ENCODE data around the gene VAPA. TPM values are rescaled to one million over a fixed set of nuclear protein-coding genes. Genes with fewer than 3 reads are reported as not detected.

Gene VAPA
- total and polyA plus RNA-seq, 2 donors (not counting 1 experiment from before 2014, with no cell fraction given): 47.7 to 109 TPM

GRCh38 chr18:9869715-9870430 lies 43.9 kb upstream of the VAPA start:
- no peak overlapping the region for H2AFZ ChIP-seq (ENCODE audit: insufficient read depth, low read depth, low read length, poor library complexity, severe bottlenecking)
- Mint-ChIP-seq H3K27ac (no peak overlapping the region), H3K4me3 (no peak overlapping the region), H3K9me3 (ENCODE audit: insufficient read depth) (peaks cover 6% of the 10 kb centered on the region), H3K4me1 (peaks cover 1% of the 10 kb centered on the region), H3K27me3 (peaks cover 18% of the 10 kb centered on the region)
- POLR2A ChIA-PET: no interaction called here
- TF ChIP-seq EZH2 (IDR thresholded peaks at IDR 0.05; ENCODE audit: borderline replicate concordance, insufficient read depth, low read depth, low read length, poor library complexity, severe bottlenecking) (no peak), CTCF (IDR thresholded peaks at IDR 0.05) (no peak)
- DNase-seq (no peak), ATAC-seq (ENCODE audit: low read depth) (no peak)
- H3K36me3 ChIP-seq (replicated peaks in 1 of 2; ENCODE audit: control extremely low read depth in 1 of 2, control insufficient read depth in 1 of 2, extremely low read depth in 1 of 2, insufficient read depth in 2 of 2, low read length in 1 of 2): no peaks in the 10 kb centered on the region
- no peak overlapping the region for H3K27ac ChIP-seq (ENCODE audit: low read length in 2 of 2)
- 33% methylated on average over 5 of the region's 9 CpGs for WGBS (ENCODE audit: insufficient coverage)
- H3K27me3 ChIP-seq (replicated peaks in 1 of 4; ENCODE audit: control extremely low read depth in 1 of 4, control insufficient read depth in 3 of 4, insufficient read depth in 4 of 4, low read length in 3 of 4): peaks cover 0 to 4% (median 0%) of the 10 kb centered on the region in 4 experiments
- H3K9ac ChIP-seq (ENCODE audit: low read length): no peak overlapping the region
- CTCF ChIA-PET: no interaction called here
- H3K4me2 ChIP-seq (replicated peaks; ENCODE audit: low read depth, low read length, poor library complexity, severe bottlenecking): no peak overlapping the region
- no peaks in the 10 kb centered on the region for H3K4me1 ChIP-seq (ENCODE audit: control insufficient read depth in 2 of 2, insufficient read depth in 2 of 2, low read length in 2 of 2)
- H3K4me3 ChIP-seq (ENCODE audit: control extremely low read depth in 1 of 5, extremely low read depth in 1 of 5, insufficient read depth in 1 of 5, low read depth in 2 of 5, low read length in 4 of 5): no peak overlapping the region
- intact Hi-C loops (cut with micrococcal nuclease): no loop called here
- peaks cover 1 to 17% (median 13%) of the 10 kb centered on the region in 3 donors for H3K9me3 ChIP-seq (ENCODE audit: control extremely low read depth in 1 of 3, control insufficient read depth in 2 of 3, insufficient read depth in 1 of 3, low read length in 2 of 3)
- H4K20me1 ChIP-seq (ENCODE audit: control insufficient read depth, insufficient read depth, low read length, poor library complexity, severe bottlenecking): no peaks in the 10 kb centered on the region
- H3K79me2 ChIP-seq (ENCODE audit: control insufficient read depth, insufficient read depth, low read length): no peaks in the 10 kb centered on the region

GRCh38 chr18:9870431-9871008 lies 43.3 kb upstream of the VAPA start:
- H3K27ac Mint-ChIP-seq: no peak overlapping the region
- no peaks in the 10 kb centered on the region for H3K4me1 ChIP-seq (ENCODE audit: control insufficient read depth in 2 of 2, insufficient read depth in 2 of 2, low read length in 2 of 2)
- DNase-seq (no peak), ATAC-seq (ENCODE audit: low read depth) (no peak)
- POLR2A ChIA-PET: no interaction called here
- no peak overlapping the region for H2AFZ ChIP-seq (ENCODE audit: insufficient read depth, low read depth, low read length, poor library complexity, severe bottlenecking)
- no peak overlapping the region for H3K4me2 ChIP-seq (replicated peaks; ENCODE audit: low read depth, low read length, poor library complexity, severe bottlenecking)
- peaks cover 0 to 11% (median 8%) of the 10 kb centered on the region in 3 donors for H3K9me3 ChIP-seq (ENCODE audit: control extremely low read depth in 1 of 3, control insufficient read depth in 2 of 3, insufficient read depth in 1 of 3, low read length in 2 of 3)
- peaks cover 0 to 4% (median 0%) of the 10 kb centered on the region in 4 experiments for H3K27me3 ChIP-seq (replicated peaks in 1 of 4; ENCODE audit: control extremely low read depth in 1 of 4, control insufficient read depth in 3 of 4, insufficient read depth in 4 of 4, low read length in 3 of 4)
- CTCF ChIA-PET: no interaction called here
- no peaks in the 10 kb centered on the region for H3K36me3 ChIP-seq (replicated peaks in 1 of 2; ENCODE audit: control extremely low read depth in 1 of 2, control insufficient read depth in 1 of 2, extremely low read depth in 1 of 2, insufficient read depth in 2 of 2, low read length in 1 of 2)
- 67% methylated on average over 4 of the region's 4 CpGs for WGBS (ENCODE audit: insufficient coverage)
- TF ChIP-seq EZH2 (IDR thresholded peaks at IDR 0.05; ENCODE audit: borderline replicate concordance, insufficient read depth, low read depth, low read length, poor library complexity, severe bottlenecking) (no peak), CTCF (IDR thresholded peaks at IDR 0.05) (no peak)
- peaks cover 5% of the 10 kb centered on the region for H3K9me3 Mint-ChIP-seq (ENCODE audit: insufficient read depth)
- no peaks in the 10 kb centered on the region for H4K20me1 ChIP-seq (ENCODE audit: control insufficient read depth, insufficient read depth, low read length, poor library complexity, severe bottlenecking)
- no peak overlapping the region for H3K27ac ChIP-seq (ENCODE audit: low read length in 2 of 2)
- intact Hi-C loops (cut with micrococcal nuclease): no loop called here
- H3K4me3 Mint-ChIP-seq: no peak overlapping the region
- H3K27me3 Mint-ChIP-seq: peaks cover 18% of the 10 kb centered on the region
- H3K9ac ChIP-seq (ENCODE audit: low read length): no peak overlapping the region
- H3K4me3 ChIP-seq (ENCODE audit: control extremely low read depth in 1 of 5, extremely low read depth in 1 of 5, insufficient read depth in 1 of 5, low read depth in 2 of 5, low read length in 4 of 5): no peak overlapping the region
- peaks cover 1% of the 10 kb centered on the region for H3K4me1 Mint-ChIP-seq
- no peaks in the 10 kb centered on the region for H3K79me2 ChIP-seq (ENCODE audit: control insufficient read depth, insufficient read depth, low read length)

Measured in B cell (primary cell).